ELF-1 (cell line): Measurements from ENCODE around the gene DPP6.

Experiments used
- DNase-seq: peaks from one replicate; pipeline ENCODE4 v3.0.0-alpha.2; 2016; ENCODE audit warnings: low read depth, low spot score

The DPP6 gene

DNA sequence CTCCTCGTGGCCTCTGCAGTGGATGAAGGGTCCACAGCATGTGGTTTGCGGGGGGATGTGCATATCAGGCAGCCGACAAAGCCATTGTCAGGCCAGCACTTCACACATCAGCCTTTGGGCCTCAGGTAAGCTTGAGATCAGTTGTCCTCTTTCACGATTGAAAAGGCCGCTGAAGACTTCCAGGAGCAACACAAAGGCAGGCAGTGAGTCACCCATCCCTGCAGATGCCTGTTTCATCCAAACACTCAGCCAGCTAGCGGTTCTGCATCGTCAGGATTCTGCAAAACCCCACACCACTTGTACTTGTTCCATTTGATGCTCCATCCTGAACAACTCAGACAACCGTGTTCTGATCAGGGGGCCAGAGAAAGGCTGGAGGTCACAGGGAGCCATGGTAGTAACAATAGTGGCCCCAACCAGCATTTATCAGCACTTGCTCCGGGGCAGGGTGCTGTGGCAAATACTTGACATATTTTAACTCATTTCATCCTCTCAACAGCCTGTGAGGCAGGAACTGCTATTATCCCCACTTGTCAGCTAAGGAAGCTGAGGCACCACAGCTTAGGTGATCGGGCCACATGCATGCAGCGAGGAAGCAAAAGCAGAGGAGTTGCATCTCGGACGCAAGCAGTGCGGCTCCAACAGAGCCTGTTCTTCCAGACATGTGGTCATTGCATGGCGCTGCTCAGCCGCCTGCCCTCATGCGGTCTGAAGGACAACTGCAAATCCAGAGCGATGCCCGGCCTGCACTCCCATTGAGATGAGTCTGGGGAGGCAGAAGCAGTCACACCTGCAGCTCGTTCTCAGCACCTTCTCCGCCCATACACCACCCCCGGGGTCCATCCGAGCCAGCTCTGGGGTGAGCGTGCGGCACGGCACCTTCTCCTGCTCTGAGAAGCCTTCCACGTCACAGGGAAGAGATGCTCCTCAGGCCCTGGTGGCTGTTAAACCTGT is 805.8 kb downstream of the DPP6 start:
- peak; percentile 64 for DNase-seq

DNA sequence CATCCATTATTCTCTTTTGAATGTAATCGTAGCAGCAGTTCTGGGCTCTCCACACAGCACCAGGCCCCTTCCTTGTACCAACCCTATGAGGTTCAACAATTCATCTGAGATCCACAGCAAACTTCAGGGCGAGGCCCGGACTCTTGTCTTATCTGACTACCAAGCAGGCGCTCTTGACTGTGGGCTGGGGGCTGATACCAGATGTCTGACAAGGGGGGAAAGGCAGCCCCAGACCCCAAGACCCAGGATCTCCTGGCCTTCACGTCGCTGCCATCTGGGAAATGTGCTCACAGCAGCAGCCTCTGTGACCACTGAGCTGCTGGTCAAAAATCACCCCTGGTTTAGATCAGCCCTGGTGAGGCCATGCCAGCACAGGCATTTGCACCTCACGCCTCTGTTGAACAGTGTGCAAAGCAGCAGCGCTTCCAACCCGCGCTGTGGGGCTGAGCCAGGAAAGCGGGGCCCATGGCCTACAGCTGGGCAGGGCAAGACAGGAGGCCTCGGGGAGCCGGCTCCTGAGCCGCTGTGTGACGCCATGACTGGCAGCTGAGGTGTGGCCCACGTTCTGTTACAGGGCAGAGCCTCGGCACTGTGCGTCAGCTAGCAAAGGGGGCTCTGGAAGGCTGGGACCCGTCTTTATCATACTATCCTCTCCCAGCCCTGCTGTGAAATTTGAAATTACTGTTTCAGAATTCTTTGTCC is 806.8 kb downstream of the DPP6 start:
- DNase-seq, result no peak

DNA sequence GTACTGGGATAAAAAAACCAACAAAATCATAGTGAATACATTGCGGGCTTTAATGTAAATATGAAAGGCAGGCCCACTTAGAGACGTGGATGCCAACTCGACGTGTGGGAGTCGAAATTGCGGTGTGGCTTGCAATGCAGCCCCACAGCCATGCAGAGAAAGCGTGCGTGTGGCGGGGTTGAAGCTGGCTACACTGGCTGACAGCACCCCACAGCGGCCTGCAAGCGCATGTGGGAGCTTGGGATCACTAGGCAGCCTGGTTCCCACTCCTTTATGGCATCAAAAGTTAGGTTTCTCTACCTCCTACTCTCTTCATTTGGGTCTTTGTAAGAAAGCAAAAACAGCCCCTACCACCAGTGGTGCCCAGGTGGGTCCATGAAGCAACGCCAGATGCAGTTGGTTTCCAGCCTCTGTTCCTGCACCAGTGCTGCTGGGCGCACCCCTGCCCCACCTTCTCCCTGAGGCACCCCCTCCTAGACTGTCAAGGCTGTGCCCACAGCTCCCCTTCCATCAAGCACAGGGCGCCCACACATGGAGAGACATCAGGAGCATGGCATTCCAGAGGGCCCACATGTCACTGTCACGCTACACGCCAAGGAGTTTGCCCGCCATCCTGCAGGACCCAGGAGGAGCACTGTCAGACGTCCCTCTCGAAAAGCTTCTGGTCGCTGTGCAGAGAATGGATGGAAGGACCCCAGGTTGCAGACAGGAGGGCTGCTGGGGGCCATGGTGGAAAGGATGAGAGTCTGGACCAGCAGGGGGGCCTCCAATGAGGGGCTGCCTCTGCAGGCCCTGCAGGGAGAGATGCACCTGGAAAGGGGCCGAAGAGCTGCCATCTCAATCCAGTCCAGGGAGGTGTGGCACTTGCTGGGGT is 807.8 kb downstream of the DPP6 start:
- DNase-seq, result no peak

DNA sequence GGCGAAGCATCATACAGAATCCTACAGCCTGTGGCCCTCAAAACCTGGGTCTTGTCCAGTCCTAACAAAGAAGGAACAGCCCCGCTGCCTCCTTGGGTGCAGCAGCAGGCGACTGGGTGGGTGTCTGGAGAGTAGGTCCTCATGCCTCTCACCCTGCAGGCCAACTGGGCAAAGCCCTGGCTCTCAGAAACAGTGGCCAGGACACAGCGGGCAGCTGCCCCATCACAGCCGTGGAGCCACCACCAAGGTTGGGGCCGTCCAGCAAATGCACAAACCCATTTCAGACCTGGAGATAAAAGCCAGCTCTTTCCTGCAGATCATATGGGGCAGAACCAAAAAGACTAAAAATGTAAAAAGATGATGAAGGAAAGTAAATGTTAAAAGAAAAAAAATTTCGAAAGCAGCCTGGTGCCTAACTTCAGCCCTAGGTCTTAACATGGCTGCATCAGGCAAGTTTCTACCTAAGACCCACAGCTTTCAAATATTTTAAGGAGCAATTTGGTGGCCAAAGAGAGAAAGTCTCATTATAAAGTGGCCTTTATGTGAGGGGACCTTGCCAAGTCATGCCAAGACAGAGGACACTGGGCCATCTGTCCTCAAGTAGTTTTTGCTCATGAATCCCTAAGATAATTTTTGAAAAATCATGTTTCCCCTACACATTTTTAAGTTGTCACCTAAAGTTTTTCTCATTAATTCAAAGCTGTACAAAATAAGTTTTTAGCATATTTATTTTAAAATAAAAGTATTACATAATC is 808.6 kb downstream of the DPP6 start:
- DNase-seq, result no peak

DNA sequence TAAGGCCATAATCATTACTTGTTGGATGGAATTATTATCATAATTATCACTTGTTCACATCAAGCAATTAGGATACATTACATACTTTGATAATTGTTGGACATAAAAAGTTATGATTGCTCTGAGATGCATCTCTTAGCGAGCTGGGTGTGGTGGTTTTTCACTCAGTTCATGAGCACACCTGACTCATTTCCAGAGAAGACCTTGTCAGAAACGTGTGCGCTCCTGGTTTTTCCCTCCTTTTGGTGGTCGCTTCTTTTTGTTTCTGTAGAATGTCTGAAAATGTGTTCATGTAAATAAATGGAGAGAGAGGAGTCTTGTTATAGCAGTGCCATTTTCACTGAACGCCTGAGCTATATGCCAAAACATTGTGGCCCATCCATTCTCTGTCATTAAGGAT is 809.4 kb downstream of the DPP6 start:
- no peak for DNase-seq

DNA sequence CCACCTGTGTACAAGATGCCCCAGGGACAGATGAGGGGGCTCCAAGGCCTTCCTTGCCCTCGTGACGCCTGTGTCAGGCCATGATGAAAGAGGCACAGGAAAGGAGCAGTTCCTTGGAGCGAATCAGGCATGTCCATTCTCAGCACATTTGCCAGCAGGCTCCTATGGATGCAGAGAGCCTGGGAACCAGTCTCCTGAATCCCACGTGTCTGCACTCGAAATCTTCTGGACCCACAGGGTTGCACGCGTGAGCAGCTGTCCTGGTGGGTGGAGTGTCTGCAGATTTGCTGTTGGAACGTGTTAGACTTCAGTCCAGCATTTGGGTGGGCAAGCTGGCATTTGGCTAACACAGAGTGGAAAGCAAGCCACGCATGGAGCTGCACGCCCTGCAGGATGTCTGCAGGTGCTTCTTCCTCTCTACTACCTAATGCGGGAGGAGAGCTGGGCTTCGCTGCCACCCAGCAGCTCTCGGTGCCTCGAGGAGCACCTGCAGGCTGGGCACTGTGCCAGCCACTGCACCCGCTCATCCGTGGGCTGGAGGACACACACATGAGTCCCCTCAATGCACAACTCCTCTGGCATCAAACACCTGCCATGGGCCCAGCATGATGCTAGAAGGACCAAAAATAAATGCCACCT is 810.1 kb downstream of the DPP6 start:
- no peak for DNase-seq

DNA sequence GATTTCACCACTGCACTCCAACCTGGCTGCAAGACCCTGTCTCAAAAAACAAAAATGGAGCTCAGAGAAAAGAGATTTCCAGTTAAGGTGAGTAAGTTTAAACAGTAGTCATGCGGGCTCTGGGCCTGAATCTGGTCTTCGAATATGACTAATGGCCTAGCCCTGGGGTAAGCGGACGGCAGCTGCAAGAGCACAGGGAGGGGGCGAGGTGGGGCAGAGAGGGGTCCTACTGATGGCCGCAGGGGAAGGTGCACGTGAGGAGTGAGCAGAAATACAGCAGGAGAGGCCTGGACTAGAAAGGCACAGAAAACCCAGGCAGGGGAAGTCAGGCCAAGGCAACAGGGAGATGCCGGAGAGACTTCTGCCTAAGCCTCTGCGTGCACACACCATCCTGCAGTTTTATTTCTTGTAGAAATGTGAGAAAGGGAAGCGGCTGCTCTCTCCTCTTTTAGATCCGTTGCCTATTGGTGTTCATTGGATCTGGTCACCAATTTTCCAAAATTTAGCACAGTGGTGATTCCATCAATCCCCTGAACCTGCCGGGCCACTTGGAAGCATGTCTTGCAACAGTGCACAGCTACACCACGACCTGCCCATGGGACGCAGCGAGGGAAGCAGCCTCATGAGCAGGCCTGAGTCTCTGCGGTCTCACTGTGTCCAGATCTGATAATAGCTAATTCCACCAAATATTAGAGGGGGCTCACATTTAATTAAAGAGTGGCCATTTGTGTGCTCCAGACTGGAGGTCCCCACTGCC is 811.7 kb downstream of the DPP6 start:
- DNase-seq, result no peak

DNA sequence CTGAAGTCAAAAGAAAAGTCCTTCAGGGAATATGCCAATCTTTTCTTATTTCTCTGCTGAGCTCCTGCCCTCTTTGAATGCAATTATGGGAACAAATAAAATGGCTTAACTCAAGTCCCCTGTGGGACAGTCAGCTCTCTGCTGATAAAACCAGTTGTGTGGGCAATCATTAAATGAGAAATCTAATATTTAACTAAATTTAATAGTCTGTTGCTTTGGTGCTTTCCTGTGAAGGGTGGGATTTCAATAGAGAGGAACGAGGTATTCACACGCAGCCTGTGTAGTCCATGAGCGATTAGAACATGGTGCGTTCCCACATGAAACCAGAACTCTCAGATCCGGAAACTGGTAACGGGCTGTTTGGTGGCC is 812.3 kb downstream of the DPP6 start:
- DNase-seq, result no peak

DNA sequence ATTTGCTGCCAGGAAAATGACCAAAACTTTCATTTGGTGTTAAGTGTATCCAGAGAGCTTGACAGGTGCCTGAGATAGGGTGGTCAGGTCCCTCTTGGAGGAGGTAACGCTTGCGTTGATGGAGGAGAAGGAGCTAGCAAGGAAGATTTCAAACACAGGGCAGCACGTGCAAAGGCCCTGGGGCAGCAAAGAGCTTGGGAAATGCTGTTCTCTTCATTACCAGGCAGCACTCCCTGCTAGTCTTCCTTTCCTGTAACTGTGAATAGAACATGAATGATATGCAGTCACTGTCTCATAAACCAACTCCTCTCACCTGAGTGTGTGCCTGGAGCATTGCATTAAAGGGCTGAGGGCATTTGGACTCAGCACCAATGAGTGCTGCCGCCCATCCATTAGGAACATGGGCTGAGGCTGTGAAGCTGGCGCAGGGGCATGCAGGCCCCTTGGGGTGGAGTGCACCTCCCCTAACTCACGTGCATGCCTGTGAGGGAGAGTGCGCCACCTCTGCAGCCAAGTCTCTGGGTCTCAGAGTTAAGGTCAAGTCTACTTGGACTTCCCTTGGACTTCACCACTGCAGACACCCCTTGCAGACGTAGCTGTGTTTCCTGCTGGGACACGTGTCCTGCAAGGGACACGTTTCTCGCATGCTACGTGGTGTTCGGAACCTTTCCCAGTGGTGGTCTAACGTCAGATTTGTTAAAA is 813.9 kb downstream of the DPP6 start:
- DNase-seq, result no peak

DNA sequence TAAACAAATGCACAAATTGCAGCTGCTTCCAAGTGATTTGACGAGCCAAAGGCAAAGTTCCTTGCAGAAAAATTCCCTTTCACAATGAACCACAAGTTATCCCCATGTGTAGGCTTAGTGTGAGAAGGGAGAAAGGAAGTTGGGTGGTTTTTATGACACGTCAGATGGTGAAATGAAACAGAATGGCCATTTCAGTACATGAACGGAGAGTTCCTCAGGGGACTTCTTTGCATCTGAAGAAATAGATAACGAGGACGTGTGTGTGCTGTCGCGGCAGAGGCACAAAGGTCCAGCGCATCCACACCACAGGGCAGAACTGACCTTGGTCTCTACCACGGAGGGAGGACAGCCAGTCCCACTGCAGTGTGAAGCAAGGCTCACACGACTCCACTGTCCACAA is 814.9 kb downstream of the DPP6 start:
- DNase-seq, result no peak

DNA sequence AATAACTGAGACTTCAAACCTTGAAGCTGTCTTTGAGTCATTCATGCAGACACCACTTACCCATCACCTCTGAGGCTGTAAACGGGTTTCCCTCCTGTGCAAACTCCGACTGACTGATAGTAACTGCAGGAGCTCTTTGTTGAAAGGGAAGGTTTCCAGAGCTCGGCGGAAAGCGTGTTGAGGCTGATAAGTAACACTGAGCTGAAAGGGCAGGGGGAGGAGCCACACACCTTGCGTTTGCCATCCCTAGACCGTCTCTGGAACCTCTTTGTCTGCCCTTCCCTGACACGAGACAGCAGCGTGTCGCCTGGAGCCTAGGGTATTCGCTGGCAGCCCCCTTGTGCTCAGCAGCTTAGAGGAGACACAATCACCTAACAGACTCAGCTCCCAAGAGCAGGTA is 816.7 kb downstream of the DPP6 start:
- DNase-seq, result peak; percentile 71

DNA sequence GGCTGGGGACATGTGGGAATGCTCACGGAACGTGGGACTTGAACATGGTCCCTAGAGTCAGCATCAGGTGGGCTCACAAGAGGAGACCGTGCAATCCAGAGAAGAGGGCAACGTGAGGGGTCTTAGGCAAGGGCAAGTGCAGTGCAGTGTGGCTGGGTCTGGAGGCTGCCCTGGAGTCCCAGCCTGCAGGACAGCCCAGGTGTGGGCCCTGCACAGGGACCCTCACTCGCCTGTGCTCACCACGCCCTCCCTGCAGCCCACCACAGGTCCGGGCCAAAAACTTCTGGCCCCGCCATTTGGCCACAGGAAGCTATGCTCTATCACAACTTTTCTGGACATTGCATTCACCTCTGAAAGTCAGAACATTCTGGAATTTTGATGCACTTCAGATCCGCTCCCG is 817.2 kb downstream of the DPP6 start:
- DNase-seq, result no peak

DNA sequence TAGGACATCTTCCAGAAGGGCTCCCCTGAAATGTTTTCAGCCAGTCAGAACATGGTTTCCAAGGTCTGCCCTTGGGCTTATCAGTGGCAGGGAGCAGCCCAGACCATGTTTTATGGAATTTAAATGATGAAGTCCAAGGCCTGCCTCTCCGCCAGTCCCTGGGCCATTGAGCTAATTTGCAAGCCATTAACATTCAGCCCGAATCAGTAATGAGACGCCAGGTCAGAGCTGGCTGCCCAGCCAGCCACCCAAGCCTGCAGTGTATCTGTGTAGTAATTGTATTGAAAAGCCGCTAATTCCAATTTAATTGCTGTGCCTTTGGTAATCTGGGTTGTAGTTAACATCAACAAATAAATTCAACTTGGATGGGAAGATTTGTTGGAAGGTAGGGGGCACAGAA is 819.3 kb downstream of the DPP6 start:
- DNase-seq, result no peak

DNA sequence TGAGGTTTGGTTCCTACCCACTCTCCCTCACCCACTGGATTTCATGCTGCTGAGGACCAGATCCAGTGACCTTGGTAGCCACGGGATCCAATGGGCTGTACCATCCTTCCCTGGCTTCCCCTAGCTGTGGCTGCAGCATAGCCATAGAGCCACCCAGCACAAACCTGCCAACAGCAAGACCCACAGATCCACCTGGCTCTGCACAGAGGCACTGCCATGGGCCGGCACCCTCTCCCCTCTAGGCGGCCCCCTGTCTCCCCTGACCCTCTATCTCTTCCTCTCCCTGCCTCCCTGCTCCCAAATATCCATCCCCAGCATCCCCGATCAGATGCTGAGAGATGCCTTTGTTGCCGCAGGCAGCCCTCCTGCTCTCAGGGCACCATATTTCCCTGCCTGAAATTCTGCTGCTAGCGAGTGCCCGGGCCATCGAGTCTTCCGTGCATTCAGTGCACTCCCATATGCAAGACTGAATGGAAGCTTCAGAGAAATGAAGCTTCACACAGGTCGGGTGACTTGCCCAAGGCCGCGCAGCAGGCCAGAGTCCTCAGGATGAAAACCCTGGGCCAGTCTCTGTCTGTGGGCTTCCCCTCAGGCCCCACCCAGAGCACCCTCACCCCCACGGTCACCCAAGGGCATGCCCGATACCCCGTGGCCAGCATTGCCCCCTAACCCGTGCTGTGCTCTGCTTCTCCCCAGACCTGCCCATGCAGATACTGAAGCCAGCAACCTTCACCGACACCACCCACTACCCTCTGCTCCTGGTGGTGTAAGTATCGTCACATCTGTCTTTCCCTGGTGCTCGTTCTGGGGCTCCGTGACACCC is 819.9 kb downstream of the DPP6 start:
- DNase-seq, result no peak

DNA sequence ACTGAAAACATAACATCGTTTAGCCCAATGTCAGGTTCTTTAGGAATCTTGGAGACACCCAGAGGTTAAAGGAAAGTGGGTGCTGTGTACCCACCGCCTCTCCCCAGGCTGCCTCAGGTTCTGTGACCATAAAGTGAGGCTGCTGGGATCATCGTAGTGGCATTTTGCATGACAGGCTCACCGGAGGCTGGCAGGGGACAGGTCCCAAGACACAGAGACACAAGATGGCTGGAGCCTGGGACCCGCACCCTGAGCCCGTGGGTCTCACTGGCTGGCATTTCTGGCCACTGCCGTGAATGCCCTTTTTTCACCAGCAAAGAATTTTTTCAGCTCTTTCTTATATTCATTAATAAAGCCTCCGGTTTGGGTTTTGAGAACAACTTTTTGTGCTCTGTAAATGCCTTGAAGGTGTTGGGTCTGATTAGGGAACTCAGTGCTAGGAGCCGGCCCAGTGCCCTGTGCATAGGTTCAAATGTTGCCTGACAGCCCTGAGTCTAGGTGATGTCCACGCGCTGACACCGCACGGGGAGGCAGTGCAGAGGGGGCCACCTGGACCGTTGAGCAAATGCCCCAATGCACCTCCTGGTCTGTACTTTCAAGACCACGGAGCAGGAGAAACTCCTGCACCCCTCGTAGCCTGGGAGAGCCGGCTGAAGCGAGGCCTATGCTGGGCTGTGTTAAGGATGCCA is 820.8 kb downstream of the DPP6 start:
- DNase-seq, result no peak

DNA sequence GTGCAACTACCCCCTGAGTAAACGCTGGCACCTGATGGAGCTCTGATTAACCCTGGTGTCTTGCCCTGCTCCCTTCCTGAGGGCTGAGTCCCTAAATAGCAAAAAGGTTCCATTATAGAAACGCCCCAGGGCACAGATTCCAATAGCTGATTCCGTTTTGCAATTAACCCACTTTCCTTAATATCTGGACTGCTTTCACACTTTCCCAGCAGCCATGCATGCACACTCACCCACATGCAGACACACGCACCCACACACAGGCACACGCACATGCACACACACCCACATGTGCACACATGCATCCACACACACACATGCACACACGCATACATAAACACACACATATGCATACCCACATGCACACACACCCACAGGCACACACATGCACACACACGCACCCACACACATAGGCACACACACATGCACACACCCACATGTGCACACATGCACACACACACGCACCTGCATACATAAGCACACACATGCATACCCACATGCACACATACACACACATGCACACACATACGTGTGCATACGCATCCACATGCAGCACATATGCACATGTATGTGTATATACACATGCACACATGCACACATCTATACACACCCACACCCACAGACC is 821.4 kb downstream of the DPP6 start:
- no peak for DNase-seq

DNA sequence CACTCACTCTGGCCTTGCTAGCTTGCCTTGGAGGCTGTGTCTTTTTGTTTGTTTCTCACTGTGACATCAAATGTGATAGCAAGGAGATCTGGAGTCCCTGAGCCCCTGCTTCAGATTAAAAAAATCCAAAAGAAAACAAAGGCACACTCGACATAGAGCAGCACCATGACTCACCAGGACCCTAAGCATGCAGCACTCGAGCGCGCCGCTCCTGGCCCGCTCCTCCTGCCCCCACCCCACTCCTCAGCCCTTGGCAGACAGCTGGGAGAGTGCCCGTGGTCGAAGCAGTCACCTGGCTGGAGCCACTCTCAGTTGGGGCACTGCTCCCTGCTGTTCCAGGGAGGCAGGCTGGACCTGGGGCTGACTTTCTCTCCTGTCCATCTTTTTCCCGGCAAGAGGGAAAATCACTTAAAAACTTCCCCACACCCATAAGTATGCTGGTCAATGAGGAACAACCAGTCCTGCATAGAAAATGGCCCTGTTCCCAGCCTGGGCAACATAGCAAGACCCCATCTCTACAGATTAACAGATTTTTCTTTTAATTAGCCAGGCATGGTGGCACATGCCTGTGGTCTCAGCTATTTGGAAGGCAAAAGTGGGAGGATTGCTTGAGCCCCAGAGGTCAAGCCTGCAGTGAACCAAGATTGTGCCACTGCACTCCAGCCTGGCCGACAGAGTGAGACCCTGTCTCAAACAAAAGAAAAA is 822.4 kb downstream of the DPP6 start:
- peak; percentile 66 for DNase-seq
